ENCODE data around the gene AGAP1.

AGAP1 gene

DNA sequence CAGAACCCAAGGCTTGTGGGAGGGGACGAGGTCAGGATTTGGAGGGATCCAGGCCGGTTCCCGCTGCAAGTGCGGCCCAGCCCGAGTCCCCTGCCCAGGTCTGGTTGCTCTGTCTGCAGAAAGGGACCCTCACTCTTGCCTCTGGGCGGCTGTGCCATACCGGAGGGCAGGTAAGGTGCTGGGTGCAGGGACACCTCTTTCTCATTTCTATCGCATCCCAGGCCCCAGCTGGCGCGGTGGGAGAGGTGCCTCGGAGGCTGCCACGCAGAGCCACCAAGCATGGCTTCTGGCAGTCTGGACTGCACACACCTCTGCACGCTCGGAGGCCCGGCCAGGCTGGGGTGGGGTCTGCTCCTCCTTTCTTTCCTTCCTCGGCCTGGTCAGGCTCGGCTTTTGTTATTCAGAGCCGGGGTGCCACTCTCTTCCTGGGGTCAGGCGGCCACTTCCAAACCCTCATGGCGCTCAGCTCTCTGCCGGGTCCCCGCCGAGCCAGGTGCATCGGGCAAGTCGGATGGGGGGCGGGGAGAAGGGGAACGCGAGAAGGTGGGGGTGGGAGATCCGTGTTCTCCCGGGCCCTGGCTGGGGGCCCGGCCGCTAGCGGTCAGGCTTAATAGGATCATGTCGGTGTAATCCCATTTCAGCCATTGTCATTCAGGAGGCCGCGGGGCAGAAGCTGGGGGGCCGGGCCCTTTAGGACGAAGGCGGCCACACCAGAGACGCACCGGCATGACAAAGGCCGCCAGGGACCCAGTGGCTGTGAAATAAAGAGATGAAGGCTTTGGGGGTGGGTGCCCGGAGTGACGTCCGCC, 665.3 kb downstream of the AGAP1 start:
- no peak for DNase-seq

DNA sequence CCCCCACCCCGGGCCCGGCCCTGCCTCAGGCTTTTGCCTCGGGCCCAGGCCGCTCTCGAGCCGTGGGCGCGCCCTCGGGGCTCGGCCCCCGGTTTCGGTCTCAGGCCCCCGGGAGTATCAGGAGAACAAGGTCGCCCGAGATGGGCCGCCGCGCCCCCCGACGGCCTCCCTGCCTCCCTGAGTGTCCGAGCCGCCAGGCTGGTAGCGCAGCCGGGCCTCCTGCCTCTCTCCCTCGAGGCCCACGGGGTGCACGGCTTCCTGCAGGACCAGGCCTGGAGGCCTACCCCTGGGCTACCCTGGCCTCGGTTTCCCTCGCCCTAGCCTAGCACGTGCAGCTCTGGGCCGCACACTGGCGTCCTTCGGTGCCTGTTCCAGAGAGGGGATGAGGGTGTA, 665.9 kb downstream of the AGAP1 start:
- no peak for DNase-seq

DNA sequence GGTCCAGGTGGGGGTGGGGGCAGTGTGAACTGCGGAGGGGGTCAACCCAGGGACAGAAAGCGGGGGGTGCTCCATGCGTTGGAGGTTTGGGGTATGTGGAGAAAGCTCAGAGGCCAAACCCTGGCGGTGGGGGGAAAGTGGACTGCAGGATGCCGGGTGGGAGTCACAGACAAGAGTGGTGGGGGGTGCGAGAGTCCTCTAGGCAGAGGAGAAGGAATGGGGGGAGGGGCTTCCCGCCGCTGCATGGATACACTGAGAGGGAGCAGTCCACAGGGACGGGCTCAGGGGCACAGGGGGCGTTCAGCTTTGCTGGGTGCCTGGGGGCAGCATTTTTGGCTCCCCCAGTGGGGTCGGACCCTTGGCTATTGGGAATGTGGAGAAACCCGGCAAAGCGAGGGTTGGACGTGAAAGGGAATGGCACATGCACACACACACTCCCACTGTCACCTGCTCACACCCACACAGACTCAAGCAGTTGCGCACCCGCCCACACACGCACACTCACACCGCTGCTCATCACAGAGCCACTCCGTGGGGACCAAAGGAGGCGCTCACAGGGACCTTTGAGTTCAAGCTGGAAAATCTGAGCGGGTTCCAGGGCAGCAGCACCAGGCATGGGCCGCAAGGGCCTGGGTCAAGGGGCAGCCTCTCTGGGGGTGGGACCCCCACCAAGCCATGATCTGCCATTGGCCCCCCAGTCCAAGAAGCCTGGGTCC, 666.7 kb downstream of the AGAP1 start:
- DNase-seq, result no peak

DNA sequence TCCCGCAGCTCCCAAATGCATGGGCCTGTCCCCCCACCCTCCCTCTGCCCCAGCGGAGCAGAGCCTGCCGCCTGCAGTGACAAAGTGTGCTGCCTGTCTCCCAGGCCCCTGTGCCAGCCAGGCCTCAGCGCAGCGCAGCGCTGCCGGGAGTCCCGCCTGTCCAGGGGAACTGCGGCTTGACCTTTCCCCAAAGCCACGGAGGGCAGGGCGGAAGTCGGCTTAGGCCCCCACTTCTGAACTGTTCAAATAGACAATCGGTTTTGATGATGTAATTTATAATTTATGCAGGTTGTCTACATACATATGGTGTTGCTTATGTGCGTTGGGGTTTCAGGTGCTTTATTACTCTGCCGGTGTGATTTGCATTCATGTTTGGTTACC, 667.2 kb downstream of the AGAP1 start:
- DNase-seq, result no peak

DNA sequence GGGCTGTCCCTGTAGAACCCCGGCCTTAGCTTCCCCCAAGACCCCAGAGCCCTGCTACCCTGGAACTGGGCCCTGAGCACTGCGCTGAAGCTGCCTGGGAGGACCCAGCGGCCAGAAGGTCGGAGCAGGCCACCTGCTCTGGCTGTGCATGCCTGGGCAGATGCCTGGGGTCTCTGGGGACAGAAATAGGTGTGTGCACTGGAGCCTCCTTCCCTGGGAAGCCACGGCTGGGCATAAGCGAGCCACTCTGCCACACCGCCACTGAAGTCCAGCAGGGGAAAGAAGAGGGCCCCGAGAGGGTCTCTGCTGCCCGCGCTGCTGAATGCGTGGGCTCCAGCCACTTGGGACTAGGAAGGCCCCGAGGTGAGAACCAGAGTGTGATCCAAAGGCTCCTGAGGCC, 667.7 kb downstream of the AGAP1 start:
- no peak for DNase-seq

DNA sequence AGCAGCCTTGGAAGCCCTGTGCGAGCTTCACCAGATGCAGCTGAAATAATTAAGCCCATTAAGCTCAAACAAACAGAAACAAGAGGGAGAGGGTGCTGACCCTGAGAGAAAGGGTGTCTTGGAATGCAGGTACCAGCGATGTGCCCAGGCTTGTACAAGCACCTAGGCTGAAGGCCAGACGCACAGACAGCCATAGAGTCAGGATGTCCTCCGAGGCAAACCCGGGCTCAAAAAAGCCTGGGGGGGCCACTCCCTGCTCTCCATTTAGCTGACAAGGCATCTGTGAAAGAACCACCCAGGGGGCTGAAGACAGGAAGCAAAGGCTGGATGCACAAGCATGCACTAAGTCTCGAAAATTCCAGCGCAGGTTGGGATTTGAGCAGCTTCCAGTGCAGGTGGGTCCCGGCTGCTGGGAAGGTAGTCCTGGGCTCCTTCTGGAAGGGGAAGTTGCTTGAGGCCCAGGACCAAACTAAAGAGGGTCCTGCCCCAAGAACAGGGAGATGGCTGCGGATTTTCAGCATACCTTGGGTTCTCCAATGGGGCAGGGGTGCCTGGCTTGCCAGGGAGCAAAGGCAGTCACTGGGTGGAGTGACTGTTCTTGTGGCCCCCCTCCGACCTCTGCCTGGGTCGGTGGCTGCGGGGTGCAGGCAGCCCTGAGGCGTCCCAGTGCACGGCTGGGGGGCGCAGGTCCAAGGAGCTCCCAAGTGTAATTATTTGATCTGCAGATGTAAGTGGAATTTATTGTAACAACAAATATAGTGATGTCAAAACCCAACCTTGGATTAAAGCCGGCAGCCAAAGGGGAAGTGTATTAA, 668.4 kb downstream of the AGAP1 start:
- no peak for DNase-seq

DNA sequence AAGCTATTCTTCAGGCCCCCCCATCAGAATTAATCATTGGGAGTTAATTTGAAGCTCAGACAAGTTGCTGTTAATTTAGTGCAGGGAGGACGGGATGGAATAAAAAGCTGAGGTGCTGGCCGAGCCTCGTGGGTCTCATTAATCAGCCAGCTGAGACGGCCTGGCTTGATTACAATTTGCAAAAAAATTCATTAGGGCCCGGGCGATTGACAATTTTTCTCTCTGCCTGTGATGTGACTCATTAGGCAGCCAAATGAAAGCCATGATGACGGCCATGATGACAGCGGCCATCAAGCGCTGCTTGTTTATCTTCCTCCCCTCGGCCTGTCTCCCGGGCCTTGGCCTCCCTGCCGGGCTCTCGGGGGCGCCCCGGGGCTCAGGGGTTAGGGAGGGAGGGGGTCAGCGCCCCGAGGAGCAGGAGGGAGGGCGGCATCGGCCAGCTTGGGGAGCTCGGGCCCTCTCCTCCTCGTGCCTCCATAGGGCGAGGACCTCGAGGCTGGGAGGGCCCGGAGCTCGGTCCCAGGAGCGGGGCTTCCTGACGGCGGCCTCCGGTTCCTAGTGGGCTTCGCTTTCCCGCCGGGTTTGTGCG, 669.1 kb downstream of the AGAP1 start:
- no peak for DNase-seq

GRCh38 chr2:236163471-236164200, 669.8 kb downstream of the AGAP1 start:
- DNase-seq, result no peak

GRCh38 chr2:236164201-236164924, 670.5 kb downstream of the AGAP1 start:
- no peak for DNase-seq

GRCh38 chr2:236164925-236165841, 671.3 kb downstream of the AGAP1 start:
- no peak for DNase-seq

- no peak for DNase-seq
These were observed 672.3 kb downstream of the AGAP1 start for GRCh38 chr2:236165842-236166795.

DNA sequence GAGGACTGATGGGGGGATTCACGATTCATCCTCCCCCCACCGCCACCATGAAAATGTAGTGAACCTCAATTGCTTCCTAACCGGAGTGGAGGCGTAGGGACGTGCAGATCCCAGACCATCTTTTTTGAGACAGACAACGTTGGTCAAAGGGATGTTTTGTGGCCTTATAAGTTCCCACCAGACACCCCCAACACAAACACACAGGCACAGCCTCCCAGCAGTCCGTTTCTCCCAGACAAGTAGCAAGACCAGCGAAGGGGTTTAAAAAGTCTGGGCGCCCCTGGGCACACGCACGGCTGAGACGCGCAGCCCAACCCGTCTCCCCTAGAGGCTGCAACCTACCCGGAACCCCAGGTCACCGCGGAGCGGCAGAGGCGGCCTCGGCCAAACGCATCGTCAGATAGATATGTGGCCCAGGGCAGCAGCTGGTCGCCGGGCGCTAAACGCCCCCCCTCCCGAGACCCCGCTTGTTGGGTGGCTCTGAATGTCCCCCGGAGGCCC, 673.0 kb downstream of the AGAP1 start:
- DNase-seq, result no peak

- DNase-seq, result no peak
These were observed 673.7 kb downstream of the AGAP1 start for GRCh38 chr2:236167297-236168109.

- no peak for DNase-seq
These were observed 674.6 kb downstream of the AGAP1 start, which contains the start of gene GBX2 for GRCh38 chr2:236168110-236169080. Gene GBX2 (minus strand): TSS chr2:236168386. CDS start chr2:236167971, 415 bp downstream.

DNA sequence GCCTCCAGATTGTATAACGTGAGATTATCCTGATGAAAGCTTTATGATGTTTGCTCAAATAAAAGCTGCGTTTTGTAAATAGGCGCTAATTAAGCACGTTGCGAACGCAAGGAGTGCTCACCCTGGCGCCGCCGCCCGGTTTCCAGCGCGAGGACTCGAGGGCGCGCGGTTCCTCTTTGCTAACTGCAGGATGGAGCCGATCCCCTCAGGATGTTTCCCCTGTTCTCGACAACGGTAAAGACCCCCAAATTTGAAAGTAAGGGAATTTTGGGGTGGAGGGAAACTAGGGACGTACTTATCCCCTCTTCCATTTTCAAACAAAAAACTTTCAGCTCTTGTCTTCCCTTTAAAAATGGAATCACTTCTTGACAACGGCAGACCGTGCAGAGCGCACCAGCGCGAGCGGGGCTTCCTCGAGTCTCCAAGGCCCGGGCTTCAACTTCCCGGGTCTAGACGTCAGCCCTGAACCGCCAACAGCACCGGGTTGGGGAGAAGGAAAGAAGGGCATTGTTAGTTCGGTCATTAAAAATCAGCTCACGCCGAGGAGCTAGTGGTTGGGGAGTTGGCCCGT, 675.4 kb downstream of the AGAP1 start:
- DNase-seq, result no peak

GRCh38 chr2:236169741-236170589, 676.1 kb downstream of the AGAP1 start:
- no peak for DNase-seq
